Sigmoid colon (tissue), 4 donors: ENCODE data around the gene MYH14.

ENCODE experiments used
- POLR2A ChIP-seq, 2 donors: fragments of 450-650 bp; IDR thresholded peaks; one replicate each; pipeline ENCODE4 v1.6.1; 2016; ENCODE audit warnings: antibody characterized with exemption in 2 of 2, mild to moderate bottlenecking in 2 of 2, moderate library complexity in 2 of 2
- POLR2AphosphoS5 ChIP-seq, 4 donors: sonication (generic); formaldehyde crosslinking; IDR thresholded peaks; one replicate each; pipeline ENCODE4 v1.6.1; 2017; ENCODE audit warnings: antibody characterized with exemption in 4 of 4

GRCh38 chr19:50238043-50238442 is 34.6 kb downstream of the MYH14 start:
- TF ChIP-seq POLR2AphosphoS5 (IDR thresholded peaks at IDR 0.05) (no peak), POLR2A (IDR thresholded peaks at IDR 0.05) (no peak)
